ENCODE results near the gene TIGD1. TPM values are rescaled to one million over a fixed set of nuclear protein-coding genes. Genes with fewer than 3 reads are reported as not detected.
A peak's percentile ranks its signal among the peaks of the same experiment; 100 is the strongest.

TIGD1 gene
- total and polyA plus RNA-seq, 2 donors from 2014 or later: 4.8 to 7.0 TPM

- H3K9ac ChIP-seq (ENCODE audit: low read length in 3 of 3): peak overlapping the region; percentile 77 to 87 (median 85)
- peak overlapping the region; percentile 91 to 94 for H3K27ac ChIP-seq (ENCODE audit: low read depth in 2 of 2, low read length in 2 of 2)
Observed at GRCh38 chr2:232551250-232551638, 887 bp upstream of the TIGD1 start.

GRCh38 chr2:232549655-232550353, 553 bp downstream of the TIGD1 start:
- H3K4me1 ChIP-seq (ENCODE audit: control insufficient read depth in 2 of 3, insufficient read depth in 2 of 3, low read depth in 1 of 3, low read length in 3 of 3): peaks cover 0 to 20% (median 16%) of the 10 kb centered on the region in 3 donors
- no peaks in the 10 kb centered on the region for H3K9me3 ChIP-seq (ENCODE audit: control insufficient read depth in 2 of 3, insufficient read depth in 1 of 3, low read length in 3 of 3)
- TF ChIP-seq CTCF (IDR thresholded peaks at IDR 0.05; ENCODE audit: borderline replicate concordance, extremely low read depth, insufficient read depth): no peak
- H3K9ac ChIP-seq (ENCODE audit: low read length in 3 of 3): peak overlapping the region; percentile 77 to 92 (median 82)
- H3K27me3 ChIP-seq (ENCODE audit: control insufficient read depth, insufficient read depth, low read length): no peaks in the 10 kb centered on the region
- H3K36me3 ChIP-seq (ENCODE audit: control insufficient read depth in 2 of 3, insufficient read depth in 3 of 3, low read length in 3 of 3): peaks cover 0 to 4% (median 0%) of the 10 kb centered on the region in 3 donors
- peak overlapping the region; percentile 71 to 99 (median 93) for H3K4me3 ChIP-seq (ENCODE audit: low read length in 3 of 3)
- no peak for FAIRE-seq
- intact Hi-C loops (cut with DNase I): no loop called here
- DNase-seq: no peak
- H3K27ac ChIP-seq (ENCODE audit: low read depth in 2 of 2, low read length in 2 of 2): peak overlapping the region; percentile 91 to 94

More at GRCh38 chr2:232551250-232551638, 887 bp upstream of the TIGD1 start:
- Histone ChIP-seq H3K4me1 (ENCODE audit: control insufficient read depth in 2 of 3, insufficient read depth in 2 of 3, low read depth in 1 of 3, low read length in 3 of 3) (peaks cover 0 to 22% (median 20%) of the 10 kb centered on the region in 3 donors), H3K36me3 (ENCODE audit: control insufficient read depth in 2 of 3, insufficient read depth in 3 of 3, low read length in 3 of 3) (peaks cover 0 to 4% (median 0%) of the 10 kb centered on the region in 3 donors), H3K9me3 (ENCODE audit: control insufficient read depth in 2 of 3, insufficient read depth in 1 of 3, low read length in 3 of 3) (no peaks in the 10 kb centered on the region), H3K4me3 (ENCODE audit: low read length in 3 of 3) (peak overlapping the region; percentile 71 to 99 (median 93)), H3K27me3 (ENCODE audit: control insufficient read depth, insufficient read depth, low read length) (no peaks in the 10 kb centered on the region)
- intact Hi-C loops (cut with DNase I): no loop called here
- no peak for FAIRE-seq
- no peak for TF ChIP-seq CTCF (IDR thresholded peaks at IDR 0.05; ENCODE audit: borderline replicate concordance, extremely low read depth, insufficient read depth)
- DNase-seq: peak in 1 of 5 donors; percentile 31

- Histone ChIP-seq H3K36me3 (ENCODE audit: control insufficient read depth in 2 of 3, insufficient read depth in 3 of 3, low read length in 3 of 3) (peaks cover 0 to 3% (median 0%) of the 10 kb centered on the region in 3 donors), H3K9ac (ENCODE audit: low read length in 3 of 3) (no peak overlapping the region)
- FAIRE-seq: no peak
Observed at GRCh38 chr2:232547991-232548390, 2.4 kb downstream of the TIGD1 start.

More at GRCh38 chr2:232547991-232548390, 2.4 kb downstream of the TIGD1 start:
- peaks cover 0 to 6% (median 6%) of the 10 kb centered on the region in 3 donors for H3K4me1 ChIP-seq (ENCODE audit: control insufficient read depth in 2 of 3, insufficient read depth in 2 of 3, low read depth in 1 of 3, low read length in 3 of 3)
- no peak overlapping the region for H3K27ac ChIP-seq (ENCODE audit: low read depth in 2 of 2, low read length in 2 of 2)
- TF ChIP-seq CTCF (IDR thresholded peaks at IDR 0.05; ENCODE audit: borderline replicate concordance, extremely low read depth, insufficient read depth): no peak
- no peak overlapping the region for H3K4me3 ChIP-seq (ENCODE audit: low read length in 3 of 3)
- no peaks in the 10 kb centered on the region for H3K9me3 ChIP-seq (ENCODE audit: control insufficient read depth in 2 of 3, insufficient read depth in 1 of 3, low read length in 3 of 3)
- intact Hi-C loops (cut with DNase I): no loop called here
- DNase-seq: no peak
- no peaks in the 10 kb centered on the region for H3K27me3 ChIP-seq (ENCODE audit: control insufficient read depth, insufficient read depth, low read length)

All from kidney (tissue), 14 donors.